Parathyroid adenoma (tissue), 2 donors: ENCODE results near the gene ADAMTSL2.

ENCODE experiments used
- H2AFZ ChIP-seq: fragments of 300-600 bp; sonication (generic); one replicate; pipeline ENCODE4 v1.7.0; 2017; ENCODE audit warnings: antibody characterized with exemption, mild to moderate bottlenecking
- H3K27ac ChIP-seq: fragments of 300-600 bp; sonication (generic); one replicate; pipeline ENCODE4 v1.7.0; 2017
- H3K27me3 ChIP-seq: fragments of 300-600 bp; sonication (generic); one replicate; pipeline ENCODE4 v1.7.0; 2017; ENCODE audit warnings: low read length; ENCODE audit not compliant: control insufficient read depth, insufficient read depth
- H3K36me3 ChIP-seq: fragments of 300-600 bp; sonication (generic); one replicate; pipeline ENCODE4 v1.7.0; 2017; ENCODE audit warnings: low read length; ENCODE audit not compliant: control insufficient read depth, insufficient read depth
- H3K4me1 ChIP-seq: fragments of 300-600 bp; sonication (generic); one replicate; pipeline ENCODE4 v1.7.0; 2017; ENCODE audit warnings: control low read depth
- H3K4me2 ChIP-seq: fragments of 300-600 bp; sonication (generic); one replicate; pipeline ENCODE4 v1.7.0; 2017; ENCODE audit warnings: low read length
- H3K4me3 ChIP-seq: fragments of 300-600 bp; sonication (generic); one replicate; pipeline ENCODE4 v1.7.0; 2017; ENCODE audit warnings: low read depth, low read length
- H3K79me2 ChIP-seq: fragments of 300-600 bp; sonication (generic); one replicate; pipeline ENCODE4 v1.7.0; 2017; ENCODE audit warnings: control low read depth
- H3K9ac ChIP-seq: fragments of 300-600 bp; sonication (generic); one replicate; pipeline ENCODE4 v1.7.0; 2017; ENCODE audit warnings: mild to moderate bottlenecking
- H3K9me3 ChIP-seq: fragments of 300-600 bp; sonication (generic); one replicate; pipeline ENCODE4 v1.7.0; 2017; ENCODE audit warnings: low read length; ENCODE audit not compliant: control insufficient read depth
- CTCF ChIP-seq: fragments of 300-600 bp; sonication (generic); IDR thresholded peaks from one replicate; pipeline ENCODE4 v1.7.0; 2017; ENCODE audit warnings: antibody characterized with exemption, mild to moderate bottlenecking
- donor health status: primary hyperparathyroidism.

ADAMTSL2 gene

GRCh38 chr9:133528001-133528875 is 6.3 kb upstream of the ADAMTSL2 start:
- Histone ChIP-seq H3K79me2 (no peaks in the 10 kb centered on the region), H3K4me2 (no peak overlapping the region), H3K4me1 (no peaks in the 10 kb centered on the region), H3K9ac (no peak overlapping the region), H2AFZ (no peak overlapping the region), H3K4me3 (no peak overlapping the region), H3K27me3 (peaks cover 4% of the 10 kb centered on the region), H3K9me3 (no peaks in the 10 kb centered on the region), H3K27ac (no peak overlapping the region), H3K36me3 (no peaks in the 10 kb centered on the region)
- no peak for TF ChIP-seq CTCF

- TF ChIP-seq CTCF = no peak
- no peaks in the 10 kb centered on the region for H3K79me2 ChIP-seq
- H3K27me3 ChIP-seq = peaks cover 4% of the 10 kb centered on the region
- no peak overlapping the region for H3K4me2 ChIP-seq
- no peak overlapping the region for H3K9ac ChIP-seq
- no peaks in the 10 kb centered on the region for H3K36me3 ChIP-seq
- no peak overlapping the region for H2AFZ ChIP-seq
- H3K9me3 ChIP-seq = no peaks in the 10 kb centered on the region
- no peaks in the 10 kb centered on the region for H3K4me1 ChIP-seq
- no peak overlapping the region for H3K27ac ChIP-seq
- H3K4me3 ChIP-seq = no peak overlapping the region
Observed at GRCh38 chr9:133528876-133529241, 5.6 kb upstream of the ADAMTSL2 start.

- no peak overlapping the region for H3K9ac ChIP-seq
- H3K36me3 ChIP-seq = no peaks in the 10 kb centered on the region
- H2AFZ ChIP-seq = no peak overlapping the region
- no peaks in the 10 kb centered on the region for H3K79me2 ChIP-seq
- no peaks in the 10 kb centered on the region for H3K4me1 ChIP-seq
- H3K4me3 ChIP-seq = no peak overlapping the region
- peaks cover 4% of the 10 kb centered on the region for H3K27me3 ChIP-seq
- H3K27ac ChIP-seq = no peak overlapping the region
- no peak for TF ChIP-seq CTCF
- no peak overlapping the region for H3K4me2 ChIP-seq
- no peaks in the 10 kb centered on the region for H3K9me3 ChIP-seq
Observed at GRCh38 chr9:133529457-133529856, 5.0 kb upstream of the ADAMTSL2 start.

- Histone ChIP-seq H2AFZ (no peak overlapping the region), H3K9ac (no peak overlapping the region), H3K27ac (no peak overlapping the region), H3K9me3 (no peaks in the 10 kb centered on the region), H3K4me1 (no peaks in the 10 kb centered on the region), H3K36me3 (no peaks in the 10 kb centered on the region), H3K4me2 (no peak overlapping the region), H3K27me3 (peaks cover 4% of the 10 kb centered on the region), H3K4me3 (no peak overlapping the region), H3K79me2 (no peaks in the 10 kb centered on the region)
- TF ChIP-seq CTCF = no peak
Observed at GRCh38 chr9:133529874-133530273, 4.6 kb upstream of the ADAMTSL2 start.

GRCh38 chr9:133531293-133531692 is 3.2 kb upstream of the ADAMTSL2 start:
- no peak for TF ChIP-seq CTCF
- Histone ChIP-seq H3K79me2 (no peaks in the 10 kb centered on the region), H3K9me3 (no peaks in the 10 kb centered on the region), H3K4me2 (no peak overlapping the region), H3K4me1 (no peaks in the 10 kb centered on the region), H3K36me3 (no peaks in the 10 kb centered on the region), H3K27ac (no peak overlapping the region), H3K9ac (no peak overlapping the region), H3K4me3 (no peak overlapping the region), H2AFZ (no peak overlapping the region), H3K27me3 (peaks cover 4% of the 10 kb centered on the region)
